Ovary (tissue), 3 donors: Measurements from ENCODE around the gene ZNF583.

Experiments
- CTCF ChIP-seq, 3 donors: fragments of 450-650 bp in 2 of 3; fragments of 200-600 bp in 1 of 3; IDR thresholded peaks; one replicate each; pipeline versions ENCODE4 v1.5.1 to v1.8.0; 2016 to 2022; ENCODE audit warnings: antibody characterized with exemption in 3 of 3, mild to moderate bottlenecking in 1 of 3
- POLR2A ChIP-seq: fragments of 450-650 bp; IDR thresholded peaks from one replicate; pipeline ENCODE4 v1.6.1; 2017; ENCODE audit warnings: antibody characterized with exemption, mild to moderate bottlenecking, moderate library complexity
- donor health status: DM: no; HTN: no; CAD: no.

- TF ChIP-seq CTCF (IDR thresholded peaks at IDR 0.05): peak in 1 of 3 donors; percentile 30
- TF ChIP-seq POLR2A: peak; percentile 31
Measured at GRCh38 chr19:56367829-56368711, 36.1 kb upstream of the ZNF583 start.
